Measurements from ENCODE around the gene DAGLA. TPM values are rescaled to one million over a fixed set of nuclear protein-coding genes. Genes with fewer than 3 reads are reported as not detected.
A peak's percentile ranks its signal among the peaks of the same experiment; 100 is the strongest.

The DAGLA gene
- total RNA-seq, 2 experiments from 2014 or later: 0.52 to 0.73 TPM

- Mint-ChIP-seq H3K27ac (no peak overlapping the region), H3K4me3 (no peak overlapping the region), H3K27me3 (no peaks in the 10 kb centered on the region), H3K4me1 (ENCODE audit: low read depth) (peaks cover 4% of the 10 kb centered on the region), H3K9me3 (no peaks in the 10 kb centered on the region), H3K36me3 (ENCODE audit: low read depth) (no peaks in the 10 kb centered on the region)
- no peaks in the 10 kb centered on the region for H3K27me3 ChIP-seq (ENCODE audit: control insufficient read depth in 1 of 2, insufficient read depth in 2 of 2, low read length in 2 of 2)
- no peak for ATAC-seq (ENCODE audit: poor library complexity)
- CTCF ChIA-PET: no interaction called here
- H3K4me3 ChIP-seq (ENCODE audit: low read length): no peak overlapping the region
- no peaks in the 10 kb centered on the region for H3K9me3 ChIP-seq (ENCODE audit: control insufficient read depth in 1 of 2, insufficient read depth in 1 of 2, low read length in 2 of 2)
- no peak for DNase-seq
- TF ChIP-seq CTCF (IDR thresholded peaks at IDR 0.05): no peak
- H3K27ac ChIP-seq (ENCODE audit: low read depth in 1 of 2, low read length in 2 of 2): no peak overlapping the region
- H3K4me1 ChIP-seq (ENCODE audit: insufficient read depth, low read length): peaks cover 7% of the 10 kb centered on the region
- POLR2A ChIA-PET: interaction anchor here (1.4 kb wide), 1 partner anchor 56 kb away, joined by 4 read pairs; no protein-coding TSS in a partner anchor
- intact Hi-C loops (cut with DNase I, micrococcal nuclease): loop anchor here (2.0 kb wide), 3 partner anchors 35 to 255 kb away; a partner anchor contains a TSS
- H3K36me3 ChIP-seq (ENCODE audit: insufficient read depth, low read length): peaks cover 2% of the 10 kb centered on the region
These were observed 51.9 kb downstream of the DAGLA start for GRCh38 chr11:61731952-61732675.

GRCh38 chr11:61732705-61733104 lies 52.5 kb downstream of the DAGLA start:
- no peaks in the 10 kb centered on the region for H3K27me3 Mint-ChIP-seq
- no peak for ATAC-seq (ENCODE audit: poor library complexity)
- ChIA-PET CTCF (interaction anchor here (0.5 to 1.8 kb wide), 21 partner anchors 9 to 376 kb away, joined by 3 to 28 read pairs (median 4); partner anchors contain the start of genes FEN1 and TMEM258), POLR2A (interaction anchor here (0.7 to 2.1 kb wide), 6 partner anchors 49 to 304 kb away, joined by 3 to 10 read pairs (median 4); partner anchors contain the start of gene DAGLA)
- no peaks in the 10 kb centered on the region for H3K9me3 ChIP-seq (ENCODE audit: control insufficient read depth in 1 of 2, insufficient read depth in 1 of 2, low read length in 2 of 2)
- H3K36me3 ChIP-seq (ENCODE audit: insufficient read depth, low read length): peaks cover 2% of the 10 kb centered on the region
- peaks cover 7% of the 10 kb centered on the region for H3K4me1 ChIP-seq (ENCODE audit: insufficient read depth, low read length)
- H3K4me3 ChIP-seq (ENCODE audit: low read length): no peak overlapping the region
- H3K9me3 Mint-ChIP-seq: no peaks in the 10 kb centered on the region
- no peak overlapping the region for H3K4me3 Mint-ChIP-seq
- intact Hi-C loops (cut with DNase I, micrococcal nuclease): loop anchor here (1.0 to 2.0 kb wide), 5 partner anchors 34 to 256 kb away; partner anchors contain the start of gene DAGLA (in 2 of the 2)
- no peaks in the 10 kb centered on the region for H3K36me3 Mint-ChIP-seq (ENCODE audit: low read depth)
- no peak overlapping the region for H3K27ac Mint-ChIP-seq
- no peak overlapping the region for H3K27ac ChIP-seq (ENCODE audit: low read depth in 1 of 2, low read length in 2 of 2)
- H3K4me1 Mint-ChIP-seq (ENCODE audit: low read depth): peaks cover 4% of the 10 kb centered on the region
- no peak for DNase-seq
- TF ChIP-seq CTCF (IDR thresholded peaks at IDR 0.05): no peak
- H3K27me3 ChIP-seq (ENCODE audit: control insufficient read depth in 1 of 2, insufficient read depth in 2 of 2, low read length in 2 of 2): no peaks in the 10 kb centered on the region

- peaks cover 4% of the 10 kb centered on the region for H3K4me1 Mint-ChIP-seq (ENCODE audit: low read depth)
- no peak overlapping the region for H3K4me3 Mint-ChIP-seq
- CTCF ChIA-PET: interaction anchor here (0.5 to 1.8 kb wide), 22 partner anchors 10 to 375 kb away, joined by 3 to 28 read pairs (median 4); partner anchors contain the start of genes FEN1 and TMEM258
- H3K9me3 Mint-ChIP-seq: no peaks in the 10 kb centered on the region
- H3K36me3 Mint-ChIP-seq (ENCODE audit: low read depth): no peaks in the 10 kb centered on the region
- Histone ChIP-seq H3K27me3 (ENCODE audit: control insufficient read depth in 1 of 2, insufficient read depth in 2 of 2, low read length in 2 of 2) (no peaks in the 10 kb centered on the region), H3K36me3 (ENCODE audit: insufficient read depth, low read length) (peaks cover 2% of the 10 kb centered on the region), H3K4me1 (ENCODE audit: insufficient read depth, low read length) (peaks cover 7% of the 10 kb centered on the region), H3K27ac (ENCODE audit: low read depth in 1 of 2, low read length in 2 of 2) (no peak overlapping the region), H3K4me3 (ENCODE audit: low read length) (no peak overlapping the region), H3K9me3 (ENCODE audit: control insufficient read depth in 1 of 2, insufficient read depth in 1 of 2, low read length in 2 of 2) (no peaks in the 10 kb centered on the region)
- H3K27ac Mint-ChIP-seq: no peak overlapping the region
- intact Hi-C loops (cut with DNase I, micrococcal nuclease): loop anchor here (1.0 to 2.0 kb wide), 5 partner anchors 35 to 257 kb away; partner anchors contain the start of gene DAGLA (in 2 of the 2)
- TF ChIP-seq CTCF (IDR thresholded peaks at IDR 0.05): peak; percentile 93
- POLR2A ChIA-PET: interaction anchor here (0.7 to 2.1 kb wide), 9 partner anchors 35 to 1021 kb away, joined by 3 to 10 read pairs (median 4); partner anchors contain the start of genes DAGLA and ZBTB3
- ATAC-seq (ENCODE audit: poor library complexity): peak; percentile 99
- no peaks in the 10 kb centered on the region for H3K27me3 Mint-ChIP-seq
- peak; percentile 76 to 93 (median 80) for DNase-seq
These were observed 53.2 kb downstream of the DAGLA start for GRCh38 chr11:61733120-61733978.

Measured in CD4-positive, alpha-beta T cell (primary cell).